ENCODE results near the gene CLCF1. TPM values are rescaled to one million over a fixed set of nuclear protein-coding genes. Genes with fewer than 3 reads are reported as not detected.

Gene CLCF1
- total and polyA plus RNA-seq, 10 of the 15 experiments (the other 5 are each of a cell fraction or from before 2014, with no cell fraction given) = 0.16 to 2.1 (median 0.63) TPM; not detected in 1

GRCh38 chr11:67413266-67413849, 40.0 kb upstream of the CLCF1 start:
- peaks cover 0 to 5% of the 10 kb centered on the region in 2 experiments; a peak in 3 of 4 replicates for H3K27me3 ChIP-seq (replicated peaks in 1 of 2; ENCODE audit: control insufficient read depth in 2 of 2, insufficient read depth in 2 of 2, low read length in 1 of 2)
- no peak for TF ChIP-seq ZNF274 (IDR thresholded peaks at IDR 0.05; ENCODE audit: insufficient read depth, insufficient read length)
- no peak for TF ChIP-seq RBBP5 (conservative IDR thresholded peaks at IDR 0.05)
- no peak for TF ChIP-seq SMAD5 (IDR thresholded peaks at IDR 0.05; ENCODE audit: low read depth)
- no peak for TF ChIP-seq PKNOX1 (IDR thresholded peaks at IDR 0.05)
- no peak overlapping the region for H3K27ac ChIP-seq (ENCODE audit: control insufficient read depth, insufficient read depth)
- WGBS (ENCODE audit: insufficient coverage, insufficient replicate concordance, low lambda C conversion rate, missing lambda C conversion rate) = 50% methylated on average over 2 of the region's 2 CpGs
- no peak overlapping the region for H3K9ac ChIP-seq (ENCODE audit: control insufficient read depth, insufficient read depth, low read length)
- H3K4me2 ChIP-seq (ENCODE audit: control insufficient read depth, insufficient read depth) = no peak overlapping the region
- H3K36me3 ChIP-seq (ENCODE audit: control insufficient read depth in 2 of 2, insufficient read depth in 2 of 2, low read length in 1 of 2) = no peaks in the 10 kb centered on the region
- FAIRE-seq (no peak), DNase-seq (ENCODE audit: low read depth, low spot score) (no peak), ATAC-seq (no peak)
- intact Hi-C loops (cut with micrococcal nuclease; ENCODE audit: unreplicated experiment) (no loop called here), in situ Hi-C loops (cut with MboI) (no loop called here)
- POLR2A ChIA-PET = interaction anchor here (0.6 to 2.8 kb wide), 6 partner anchors 9 to 35 kb away, joined by 3 to 16 read pairs (median 10); partner anchors contain the start of genes PPP1CA, RAD9A, RPS6KB2 and TBC1D10C
- H3K4me1 ChIP-seq (ENCODE audit: control insufficient read depth, insufficient read depth, low read length) = peaks cover 27% of the 10 kb centered on the region
- RAD21 ChIA-PET (ENCODE audit: unreplicated experiment) = interaction anchor here (0.7 to 3.0 kb wide), 3 partner anchors 12 to 148 kb away, joined by 3 to 12 read pairs (median 3); partner anchors contain the start of gene PPP1CA
- BruUV-seq (replicated peaks) = no TSS peak
- no peaks in the 10 kb centered on the region for H3K9me3 ChIP-seq (replicated peaks; ENCODE audit: control insufficient read depth, insufficient read depth, low read length)
- no peak overlapping the region for H3K4me3 ChIP-seq
- H3K79me2 ChIP-seq (ENCODE audit: control insufficient read depth, insufficient read depth, low read length) = peaks cover 3% of the 10 kb centered on the region
- CTCF ChIA-PET = interaction anchor here (1.0 to 2.4 kb wide), 4 partner anchors 9 to 43 kb away, joined by 3 to 12 read pairs (median 4); partner anchors contain the start of genes PPP1CA, PTPRCAP and TBC1D10C
- SMC1A ChIA-PET (ENCODE audit: uncharacterized antibody, unreplicated experiment) = interaction anchor here (1.2 to 1.6 kb wide), 4 partner anchors 10 to 143 kb away, joined by 3 to 6 read pairs (median 4); partner anchors contain the start of genes PPP1CA, RAD9A and TBC1D10C
- H4K20me1 ChIP-seq (ENCODE audit: control insufficient read depth, insufficient read depth) = no peaks in the 10 kb centered on the region
- no peak overlapping the region for H2AFZ ChIP-seq (ENCODE audit: control insufficient read depth, low read depth, low read length)
